ENCODE measurements around the gene MITD1.
"Not testable (repeated sequence)": the region's sequence is repeated elsewhere in the genome, so short reads cannot be mapped to it uniquely, and the experiment has no call there.

MITD1 gene

DNA sequence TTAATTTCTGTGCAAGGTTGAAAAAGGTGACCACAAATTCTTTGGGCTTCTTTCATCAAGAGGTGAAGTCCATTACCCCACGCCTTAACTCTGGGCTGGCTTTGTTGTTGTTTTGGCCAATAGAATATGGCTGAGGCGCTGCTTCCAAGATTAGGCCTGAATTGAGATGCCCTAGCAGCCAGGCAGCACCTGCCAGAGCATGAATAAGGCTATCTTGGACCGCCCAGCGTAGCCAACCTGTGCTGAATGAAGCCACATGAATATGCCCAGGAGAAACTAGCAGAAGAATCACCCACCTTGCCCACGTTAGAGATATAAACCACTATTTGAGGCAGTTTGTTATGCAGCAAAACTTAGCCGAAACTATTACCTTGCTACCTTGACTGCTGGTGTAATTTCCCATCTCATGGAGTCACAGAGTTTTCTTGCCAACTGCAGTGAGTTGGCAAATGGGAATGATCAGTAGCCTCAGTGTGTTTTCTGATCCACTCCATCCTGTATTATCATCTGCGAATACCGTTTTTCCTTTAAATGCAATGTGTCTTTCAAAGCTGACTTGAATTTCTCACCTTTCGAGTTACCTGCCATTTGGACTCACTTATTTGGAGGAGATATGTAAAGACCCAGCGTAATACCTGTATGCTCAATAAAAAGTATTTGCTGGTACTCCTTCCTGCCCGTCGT, 26.8 kb downstream of the MITD1 start:
- DNase-seq = peak; percentile 19

GRCh38 chr2:99152199-99152895, 28.5 kb downstream of the MITD1 start:
- no peak for DNase-seq

GRCh38 chr2:99150706-99151105, 30.2 kb downstream of the MITD1 start:
- no peak for DNase-seq

DNA sequence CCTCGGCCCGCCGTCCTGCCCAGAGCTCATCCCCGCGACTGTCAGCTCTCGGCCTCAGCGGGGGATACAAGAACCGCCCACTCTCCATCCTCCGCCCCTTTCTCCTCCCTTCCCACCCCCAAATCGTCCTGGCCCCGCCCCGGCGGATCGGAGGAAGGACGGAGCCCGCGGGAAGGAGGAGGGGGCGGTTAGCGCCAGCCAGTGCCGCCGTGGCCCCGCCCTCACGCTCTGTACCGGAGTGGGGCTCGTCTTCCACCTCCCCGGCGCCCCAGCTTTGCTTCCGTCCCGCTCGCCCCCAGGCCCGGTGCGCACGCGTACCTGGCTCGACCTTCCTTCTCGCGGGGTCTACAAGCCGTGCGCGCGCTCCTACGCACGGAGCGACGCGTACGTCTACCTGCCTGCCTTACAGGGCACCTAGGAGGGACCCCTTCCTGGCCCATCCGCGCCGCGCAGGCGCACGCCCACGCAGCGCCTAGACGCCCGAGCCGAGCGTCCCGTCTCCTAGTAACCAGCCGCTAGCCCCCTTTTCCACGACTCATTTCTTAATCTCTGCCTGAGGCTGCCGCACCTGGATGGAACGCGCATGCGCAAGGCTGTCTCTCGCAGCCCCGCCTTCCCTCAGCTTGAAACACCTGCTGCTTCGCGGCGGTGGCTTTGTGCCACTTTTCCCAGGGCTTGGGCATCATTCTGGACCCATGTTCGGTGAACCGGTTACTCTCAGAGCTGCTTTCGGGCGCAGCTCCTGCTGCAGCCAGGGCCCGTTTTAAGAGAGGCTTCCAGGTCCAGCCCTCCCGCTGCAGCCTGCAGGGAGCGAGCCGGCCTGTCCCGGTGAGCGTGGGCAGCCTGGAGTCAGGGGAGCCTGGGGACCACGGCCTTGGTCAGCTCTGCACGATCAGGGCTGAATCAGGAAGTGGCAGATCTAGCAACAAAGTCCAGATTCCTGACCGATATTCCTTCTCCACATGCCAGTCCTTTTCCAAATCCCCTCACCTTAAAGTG, 39.4 kb downstream of the MITD1 start, which contains the start of gene C2orf15:
Gene C2orf15 (plus strand): TSS at position 598 of the 999 bp plus-strand sequence. CDS start 8,852 bp downstream, outside the sequence.
- peak; percentile 99 for DNase-seq

DNA sequence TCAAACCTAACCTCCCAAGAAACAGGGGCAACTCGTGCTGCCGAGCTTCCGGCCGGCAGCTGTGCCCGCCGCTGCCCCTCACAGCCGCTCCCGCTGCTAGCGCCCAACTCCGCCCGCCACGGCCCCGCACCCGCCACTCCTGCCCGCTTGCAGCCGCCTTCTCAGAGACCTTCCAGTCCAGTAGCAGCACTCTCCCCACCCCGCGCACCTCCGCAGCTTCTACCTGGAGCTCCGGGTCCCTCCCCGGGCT, 40.1 kb downstream of the MITD1 start:
- DNase-seq = no peak

GRCh38 chr2:99140056-99140859, 40.6 kb downstream of the MITD1 start:
- no peak for DNase-seq

DNA sequence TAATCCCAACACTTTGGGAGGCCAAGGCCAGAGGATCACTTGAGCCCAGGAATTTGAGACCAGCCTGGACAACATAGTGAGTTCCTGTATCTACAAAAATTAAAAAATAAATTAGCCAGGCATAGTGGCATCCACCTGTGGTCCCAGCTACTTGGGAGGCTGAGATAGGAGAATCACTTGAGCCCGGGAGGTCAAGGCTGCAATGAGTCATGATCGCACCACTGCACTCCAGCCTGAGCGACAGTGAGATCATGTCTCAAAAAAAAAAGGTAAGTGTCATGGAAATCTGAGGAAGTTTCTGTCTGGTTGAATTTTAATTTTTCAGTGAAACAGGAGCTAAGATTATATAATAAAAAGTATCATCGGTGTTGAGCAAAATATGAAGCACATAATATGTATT, 41.9 kb downstream of the MITD1 start:
- no peak for DNase-seq

- DNase-seq = not testable (repeated sequence)
Observed at GRCh38 chr2:99135044-99135556, 45.8 kb downstream of the MITD1 start.

- DNase-seq = no peak
Observed at GRCh38 chr2:99127981-99128380, 52.9 kb downstream of the MITD1 start.

All from DMS79 treated with DMSO at 0.1 percent for 48 hours (cell line).